Activated CD4-positive, alpha-beta T cell treated with anti-CD3 and anti-CD28 coated beads, Interleukin-10, Interleukin-2, amounts not matched to agents 100 ng/mL and 50 ng/mL, durations not matched to agents 16 hours and 8 hours (primary cell): ENCODE results near the gene PTPRD.

ENCODE experiments used
- DNase-seq: peaks from one replicate; pipeline ENCODE4 v3.0.0-alpha.2; 2020

PTPRD gene

GRCh38 chr9:8599937-8600336, 2012.9 kb downstream of the PTPRD start:
- DNase-seq = no peak

- DNase-seq = no peak
Observed at GRCh38 chr9:8589476-8589875, 2023.3 kb downstream of the PTPRD start.

- no peak for DNase-seq
Observed at GRCh38 chr9:8585036-8585435, 2027.8 kb downstream of the PTPRD start.

GRCh38 chr9:8579661-8580060, 2033.1 kb downstream of the PTPRD start:
- no peak for DNase-seq

- DNase-seq = no peak
Observed at GRCh38 chr9:8576741-8577140, 2036.1 kb downstream of the PTPRD start.

GRCh38 chr9:8574846-8575245, 2038.0 kb downstream of the PTPRD start:
- no peak for DNase-seq

GRCh38 chr9:8572209-8572608, 2040.6 kb downstream of the PTPRD start:
- no peak for DNase-seq

GRCh38 chr9:8571643-8572042, 2041.2 kb downstream of the PTPRD start:
- DNase-seq = no peak

GRCh38 chr9:8570776-8571175, 2042.0 kb downstream of the PTPRD start:
- DNase-seq = no peak

GRCh38 chr9:8569823-8570222, 2043.0 kb downstream of the PTPRD start:
- no peak for DNase-seq

GRCh38 chr9:8567963-8568579, 2044.7 kb downstream of the PTPRD start:
- no peak for DNase-seq

- DNase-seq = peak; percentile 36
Observed at GRCh38 chr9:8564960-8565359, 2047.8 kb downstream of the PTPRD start.

- no peak for DNase-seq
Observed at GRCh38 chr9:8560560-8561525, 2052.0 kb downstream of the PTPRD start.

- no peak for DNase-seq
Observed at GRCh38 chr9:8558176-8558575, 2054.6 kb downstream of the PTPRD start.

- DNase-seq = no peak
Observed at GRCh38 chr9:8555762-8556500, 2056.9 kb downstream of the PTPRD start.

- no peak for DNase-seq
Observed at GRCh38 chr9:8553444-8553843, 2059.4 kb downstream of the PTPRD start.

- no peak for DNase-seq
Observed at GRCh38 chr9:8552732-8553131, 2060.1 kb downstream of the PTPRD start.

GRCh38 chr9:8549214-8549613, 2063.6 kb downstream of the PTPRD start:
- no peak for DNase-seq

- no peak for DNase-seq
Observed at GRCh38 chr9:8543219-8543618, 2069.6 kb downstream of the PTPRD start.

- DNase-seq = no peak
Observed at GRCh38 chr9:8542537-8542936, 2070.3 kb downstream of the PTPRD start.

GRCh38 chr9:8539681-8540197, 2073.1 kb downstream of the PTPRD start:
- DNase-seq = no peak

GRCh38 chr9:8536845-8537244, 2076.0 kb downstream of the PTPRD start:
- DNase-seq = no peak

GRCh38 chr9:8534828-8535227, 2078.0 kb downstream of the PTPRD start:
- DNase-seq = no peak
